ENCODE measurements around the gene BICDL1. TPM values are rescaled to one million over a fixed set of nuclear protein-coding genes. Genes with fewer than 3 reads are reported as not detected.

BICDL1 gene
- total and polyA plus RNA-seq, 2 donors (not counting 1 experiment from before 2014, with no cell fraction given) = not detected

- Histone ChIP-seq H3K79me2 (ENCODE audit: control insufficient read depth, insufficient read depth, low read length) (no peaks in the 10 kb centered on the region), H3K9ac (ENCODE audit: insufficient read depth, low read length) (no peak overlapping the region), H2AFZ (ENCODE audit: low read length) (no peak overlapping the region), H3K9me3 (ENCODE audit: control insufficient read depth, insufficient read depth, low read depth, low read length) (no peaks in the 10 kb centered on the region), H4K20me1 (ENCODE audit: control insufficient read depth, extremely low read depth, insufficient read depth, low read length) (no peaks in the 10 kb centered on the region), H3K27ac (ENCODE audit: insufficient read depth, low read length) (no peak overlapping the region), H3K27me3 (ENCODE audit: control insufficient read depth, insufficient read depth, low read length) (no peaks in the 10 kb centered on the region), H3K4me1 (ENCODE audit: control insufficient read depth, extremely low read depth, insufficient read depth, low read length) (no peaks in the 10 kb centered on the region), H3K36me3 (ENCODE audit: control insufficient read depth, insufficient read depth, low read length) (peaks cover 46% of the 10 kb centered on the region), H3K4me3 (replicated peaks in 1 of 4; ENCODE audit: control extremely low read depth in 1 of 4, insufficient read depth in 1 of 4, low read depth in 3 of 4, low read length in 4 of 4) (no peak overlapping the region), H3K4me2 (ENCODE audit: extremely low read depth, insufficient read depth, low read length) (no peak overlapping the region)
- TF ChIP-seq EZH2 (IDR thresholded peaks at IDR 0.05; ENCODE audit: low read length, missing control alignments) (no peak), CTCF (conservative IDR thresholded peaks at IDR 0.05 in 1 of 2, IDR thresholded peaks at IDR 0.05 in 1 of 2; ENCODE audit: low read depth in 1 of 2, low read length in 2 of 2) (no peak)
- DNase-seq (ENCODE audit: low read depth in 2 of 2) = no peak
These were observed 143.2 kb downstream of the BICDL1 start for GRCh38 chr12:120132054-120132836.

GRCh38 chr12:120132863-120133385 lies 143.9 kb downstream of the BICDL1 start:
- Histone ChIP-seq H4K20me1 (ENCODE audit: control insufficient read depth, extremely low read depth, insufficient read depth, low read length) (no peaks in the 10 kb centered on the region), H3K36me3 (ENCODE audit: control insufficient read depth, insufficient read depth, low read length) (peaks cover 48% of the 10 kb centered on the region), H3K27me3 (ENCODE audit: control insufficient read depth, insufficient read depth, low read length) (no peaks in the 10 kb centered on the region), H3K9ac (ENCODE audit: insufficient read depth, low read length) (no peak overlapping the region), H3K9me3 (ENCODE audit: control insufficient read depth, insufficient read depth, low read depth, low read length) (no peaks in the 10 kb centered on the region), H3K4me3 (replicated peaks in 1 of 4; ENCODE audit: control extremely low read depth in 1 of 4, insufficient read depth in 1 of 4, low read depth in 3 of 4, low read length in 4 of 4) (no peak overlapping the region), H3K4me1 (ENCODE audit: control insufficient read depth, extremely low read depth, insufficient read depth, low read length) (no peaks in the 10 kb centered on the region), H3K27ac (ENCODE audit: insufficient read depth, low read length) (no peak overlapping the region), H2AFZ (ENCODE audit: low read length) (no peak overlapping the region), H3K79me2 (ENCODE audit: control insufficient read depth, insufficient read depth, low read length) (no peaks in the 10 kb centered on the region), H3K4me2 (ENCODE audit: extremely low read depth, insufficient read depth, low read length) (no peak overlapping the region)
- DNase-seq (ENCODE audit: low read depth in 2 of 2) = no peak
- TF ChIP-seq CTCF (conservative IDR thresholded peaks at IDR 0.05 in 1 of 2, IDR thresholded peaks at IDR 0.05 in 1 of 2; ENCODE audit: low read depth in 1 of 2, low read length in 2 of 2) = no peak
- no peak for TF ChIP-seq EZH2 (IDR thresholded peaks at IDR 0.05; ENCODE audit: low read length, missing control alignments)

GRCh38 chr12:120134307-120134980 lies 145.4 kb downstream of the BICDL1 start:
- H3K9me3 ChIP-seq (ENCODE audit: control insufficient read depth, insufficient read depth, low read depth, low read length) = no peaks in the 10 kb centered on the region
- H3K27me3 ChIP-seq (ENCODE audit: control insufficient read depth, insufficient read depth, low read length) = no peaks in the 10 kb centered on the region
- no peak overlapping the region for H3K4me2 ChIP-seq (ENCODE audit: extremely low read depth, insufficient read depth, low read length)
- H3K4me1 ChIP-seq (ENCODE audit: control insufficient read depth, extremely low read depth, insufficient read depth, low read length) = no peaks in the 10 kb centered on the region
- TF ChIP-seq EZH2 (IDR thresholded peaks at IDR 0.05; ENCODE audit: low read length, missing control alignments) = no peak
- DNase-seq (ENCODE audit: low read depth in 2 of 2) = no peak
- H3K36me3 ChIP-seq (ENCODE audit: control insufficient read depth, insufficient read depth, low read length) = peaks cover 55% of the 10 kb centered on the region
- no peaks in the 10 kb centered on the region for H4K20me1 ChIP-seq (ENCODE audit: control insufficient read depth, extremely low read depth, insufficient read depth, low read length)
- H3K79me2 ChIP-seq (ENCODE audit: control insufficient read depth, insufficient read depth, low read length) = no peaks in the 10 kb centered on the region
- H3K27ac ChIP-seq (ENCODE audit: insufficient read depth, low read length) = no peak overlapping the region
- H2AFZ ChIP-seq (ENCODE audit: low read length) = no peak overlapping the region
- no peak overlapping the region for H3K4me3 ChIP-seq (replicated peaks in 1 of 4; ENCODE audit: control extremely low read depth in 1 of 4, insufficient read depth in 1 of 4, low read depth in 3 of 4, low read length in 4 of 4)
- H3K9ac ChIP-seq (ENCODE audit: insufficient read depth, low read length) = no peak overlapping the region
